Measurements from ENCODE around the gene GRID1.

- no peak for TF ChIP-seq CTCF (IDR thresholded peaks at IDR 0.05; ENCODE audit: insufficient read depth, low read depth, low read length)
- TF ChIP-seq EZH2 (IDR thresholded peaks at IDR 0.05; ENCODE audit: insufficient read depth, low read length) = no peak
Observed at GRCh38 chr10:85602713-85603112, 763.9 kb downstream of the GRID1 start.
